Measurements from ENCODE around the gene SRRM2.

Gene SRRM2

GRCh38 chr16:2778630-2778958 is 26.2 kb downstream of the SRRM2 start:
- DNase-seq: no peak

DNA sequence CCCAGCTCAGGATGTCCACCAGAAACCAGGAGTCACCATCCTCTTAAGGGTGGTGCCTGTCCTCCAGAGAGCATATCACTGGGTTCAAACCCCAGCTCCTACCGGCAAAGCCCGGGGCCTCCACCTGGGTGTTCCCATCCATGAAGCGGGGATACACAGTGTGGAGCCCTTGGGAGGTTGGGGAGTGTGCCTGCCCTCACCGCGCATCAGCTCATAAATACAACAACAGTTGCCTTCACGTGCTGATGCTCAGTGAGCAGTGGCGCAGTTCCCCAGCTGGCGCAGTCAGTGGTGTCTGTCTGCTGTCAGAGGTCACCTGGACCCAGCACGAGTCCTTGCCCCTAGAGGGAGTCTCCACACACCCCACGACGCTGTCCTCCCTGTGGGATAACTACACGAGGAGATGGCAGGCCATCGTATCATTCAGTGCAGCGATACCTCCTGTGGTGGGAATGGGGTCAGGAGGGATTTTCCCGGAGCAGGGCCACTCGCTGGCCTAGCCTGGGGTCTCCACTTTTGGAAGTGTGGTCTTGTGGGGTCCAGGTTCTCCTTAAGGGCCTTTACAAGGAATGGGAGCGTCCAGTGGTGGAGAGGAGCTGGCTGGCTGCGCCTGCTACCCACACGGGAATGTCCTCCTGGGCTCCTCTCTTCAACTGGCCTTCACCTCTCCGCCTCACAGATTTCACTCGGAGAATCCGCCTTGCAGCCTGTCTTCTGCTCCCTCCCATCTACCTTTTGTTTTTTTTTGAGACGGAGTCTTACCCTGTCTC is 26.9 kb downstream of the SRRM2 start:
- DNase-seq: no peak

DNA sequence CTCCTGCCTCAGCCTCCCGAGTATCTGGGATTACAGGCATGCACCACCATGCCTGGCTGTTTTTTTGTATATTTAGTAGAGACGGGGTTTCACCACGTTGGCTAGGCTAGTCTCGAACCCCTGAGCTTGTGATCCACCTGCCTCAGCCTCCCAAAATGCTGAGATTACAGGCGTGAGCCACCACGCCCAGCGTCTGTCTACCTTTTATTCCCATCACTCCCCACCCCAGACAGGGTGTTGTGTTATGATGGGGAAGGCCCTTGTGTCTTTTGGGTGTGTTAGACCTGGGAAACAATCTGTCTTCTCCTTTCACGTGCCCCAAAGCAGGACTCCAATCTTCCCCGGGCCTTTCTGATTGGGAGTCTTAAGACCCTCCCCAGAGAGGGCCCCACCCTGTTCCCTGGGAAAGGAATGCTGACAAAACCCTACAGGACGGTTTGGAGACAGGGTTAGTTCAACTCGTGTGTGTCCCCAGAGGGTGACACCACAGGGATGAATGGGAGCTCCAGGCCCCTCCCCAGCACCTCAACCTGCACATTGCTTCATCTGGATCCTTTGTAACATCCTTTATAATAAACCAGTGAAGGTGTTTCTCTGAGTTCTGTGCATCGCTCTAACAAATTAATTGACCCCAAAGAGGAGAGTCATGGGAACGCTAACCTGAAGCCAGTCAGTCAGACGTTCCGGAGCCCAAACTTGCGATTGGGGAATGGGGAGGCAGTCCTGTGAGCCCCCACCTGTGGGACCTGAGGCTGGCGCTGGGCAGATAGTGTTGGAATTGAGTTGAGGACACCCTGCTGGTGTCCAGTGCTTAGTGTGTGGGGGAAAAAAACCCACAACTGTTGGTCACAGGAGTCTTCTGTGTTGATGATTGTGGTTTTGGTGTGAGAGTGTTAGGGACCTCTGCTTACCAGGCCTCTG is 27.8 kb downstream of the SRRM2 start:
- DNase-seq: no peak

DNA sequence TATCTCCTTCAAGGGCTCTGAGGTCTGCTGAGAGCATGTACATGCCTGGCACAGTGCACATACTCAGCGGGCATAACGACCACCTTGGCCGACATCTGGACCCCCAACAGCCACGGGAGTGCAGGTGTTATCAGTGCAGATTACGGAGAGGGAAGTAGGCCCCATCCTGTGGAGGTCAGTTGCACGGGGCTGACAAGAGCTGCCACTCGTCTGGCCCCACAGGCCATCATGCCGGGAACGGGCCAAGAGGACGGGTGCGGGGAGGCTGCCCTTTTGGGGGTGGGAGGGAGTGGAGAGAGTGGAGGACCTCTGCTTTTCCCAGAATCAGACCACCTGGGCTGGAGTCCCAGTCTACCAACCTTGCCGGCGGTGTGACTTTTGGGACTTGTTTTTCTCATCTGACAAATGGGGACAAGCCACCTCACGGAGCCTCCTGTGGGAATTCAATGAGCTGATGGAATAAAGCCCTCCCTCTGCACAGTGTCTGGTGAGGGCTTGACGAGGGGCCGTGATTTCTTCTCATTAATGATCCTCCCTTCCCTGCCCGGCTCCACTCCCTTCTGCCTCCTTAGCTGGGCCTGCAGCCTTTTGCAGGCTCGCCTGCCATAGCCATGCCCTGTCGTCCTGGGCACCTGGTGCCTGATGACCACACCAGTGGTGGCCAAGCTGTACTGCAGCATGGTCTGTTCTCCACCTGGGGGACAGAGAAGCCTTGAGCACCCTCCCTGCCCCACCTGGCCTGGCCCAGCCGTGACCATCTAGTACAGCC is 30.3 kb downstream of the SRRM2 start:
- DNase-seq: no peak

GRCh38 chr16:2783581-2784357 is 31.3 kb downstream of the SRRM2 start:
- DNase-seq: no peak

- DNase-seq: no peak
Observed at GRCh38 chr16:2784358-2785100, 32.1 kb downstream of the SRRM2 start.

DNA sequence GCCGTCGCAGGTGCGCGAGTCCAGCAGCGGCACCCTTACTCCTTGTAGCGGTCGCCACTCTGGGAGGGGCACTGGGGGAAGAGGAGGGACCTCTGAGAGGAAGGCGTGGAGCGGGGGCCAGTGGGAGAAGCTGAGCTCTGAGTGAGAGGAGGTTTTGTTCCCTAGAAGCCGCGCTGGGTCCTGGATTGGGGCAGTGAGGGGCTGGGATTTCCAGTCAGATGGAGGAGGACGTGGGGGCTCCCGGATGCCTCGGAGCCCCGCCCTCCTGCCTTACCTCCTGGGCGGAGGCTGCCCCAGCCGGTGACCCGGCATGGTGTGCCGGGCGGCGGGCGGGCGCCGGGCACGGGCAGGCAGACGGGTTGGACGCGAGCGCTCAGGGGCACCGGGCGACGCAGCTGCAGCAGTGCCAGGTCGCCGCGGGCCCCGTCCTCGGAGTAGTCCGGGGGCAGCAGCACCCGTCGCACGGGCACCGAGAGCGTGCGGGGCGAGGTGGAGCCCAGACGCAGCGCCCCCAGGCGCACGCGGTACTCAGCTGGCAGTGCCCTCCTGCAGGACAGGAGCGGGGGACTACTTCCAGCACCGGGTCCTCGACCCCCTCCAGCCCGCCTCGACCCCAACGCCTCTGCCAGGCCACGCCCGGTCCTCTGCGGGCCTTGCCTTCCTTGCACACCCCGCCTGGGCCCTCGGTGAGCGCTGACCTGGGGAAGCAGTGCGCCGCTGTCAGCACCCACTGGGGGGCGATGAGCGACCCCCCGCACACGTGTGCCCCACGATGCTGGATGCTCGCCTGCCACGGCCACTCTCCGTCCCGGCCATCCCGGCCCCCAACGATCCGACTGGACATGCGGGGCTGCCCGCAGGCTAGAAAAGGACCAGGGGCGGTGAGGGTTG is 32.9 kb downstream of the SRRM2 start:
- no peak for DNase-seq

- DNase-seq: no peak
Observed at GRCh38 chr16:2786061-2786825, 33.8 kb downstream of the SRRM2 start.

GRCh38 chr16:2786826-2787151 is 34.4 kb downstream of the SRRM2 start:
- no peak for DNase-seq

DNA sequence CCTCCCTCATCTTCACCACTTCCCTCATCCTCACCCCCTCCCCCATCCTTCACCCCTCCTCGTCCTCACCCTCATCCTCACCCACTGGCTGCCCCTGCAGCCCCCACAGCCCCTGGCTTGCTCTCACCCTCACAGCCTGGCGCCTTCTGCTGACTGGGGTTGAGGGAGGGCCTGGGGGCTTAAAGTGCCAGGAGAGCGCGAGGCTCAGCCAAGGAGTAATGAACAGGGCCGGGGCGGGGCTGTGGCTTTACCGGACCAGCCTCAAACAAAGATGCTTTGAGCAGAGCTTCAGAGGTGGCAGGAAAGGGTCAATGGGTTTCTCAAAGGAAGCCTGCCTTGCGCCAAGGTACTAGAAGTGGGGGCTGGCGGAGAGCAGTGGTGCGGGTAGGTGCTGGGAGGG is 35.0 kb downstream of the SRRM2 start, which contains the start of gene PRSS33:
Gene PRSS33, minus strand, starts transcription at position 155 of the 400 bp plus-strand sequence. CDS start 1,013 bp downstream, outside the sequence.
- DNase-seq: no peak

DNA sequence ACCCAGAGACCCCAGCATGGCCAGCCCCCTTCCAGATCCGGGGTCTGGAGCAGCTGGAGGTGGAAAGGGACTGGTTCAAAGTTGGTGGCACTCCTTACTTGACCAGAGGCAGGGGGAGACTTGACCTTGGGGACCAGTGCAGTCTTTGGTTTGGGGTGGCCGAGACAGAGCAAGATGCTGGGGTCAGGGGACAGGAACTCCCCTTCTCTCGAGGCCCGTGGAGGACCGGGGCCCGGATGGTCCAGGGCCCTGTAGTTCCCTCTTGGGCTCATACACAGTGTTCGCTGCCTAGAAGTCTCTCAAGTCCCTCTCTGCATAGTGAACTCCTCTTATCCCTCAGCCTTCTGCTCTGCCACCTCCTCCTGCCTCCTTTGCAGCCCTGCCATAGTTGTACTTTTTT is 35.5 kb downstream of the SRRM2 start:
- no peak for DNase-seq

DNA sequence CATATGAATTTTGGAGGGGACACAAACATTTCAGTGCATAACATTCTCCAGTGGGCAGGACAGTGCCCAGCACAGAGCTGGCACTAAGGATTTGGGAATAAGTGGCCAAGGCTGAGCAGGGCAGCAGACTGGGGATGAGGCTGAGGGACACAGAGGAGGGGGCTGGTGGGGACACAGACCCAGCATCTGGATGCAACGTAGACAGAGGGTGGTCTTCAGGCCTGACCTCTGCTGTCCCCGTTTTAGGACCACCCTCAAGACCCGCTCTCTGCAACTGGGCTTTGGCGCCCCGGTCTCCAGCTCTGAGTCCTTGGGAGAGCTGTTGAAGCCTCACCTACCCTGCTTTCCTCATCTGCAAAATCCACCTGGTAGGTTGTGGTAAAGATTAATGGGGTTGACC is 38.2 kb downstream of the SRRM2 start:
- DNase-seq: no peak

DNA sequence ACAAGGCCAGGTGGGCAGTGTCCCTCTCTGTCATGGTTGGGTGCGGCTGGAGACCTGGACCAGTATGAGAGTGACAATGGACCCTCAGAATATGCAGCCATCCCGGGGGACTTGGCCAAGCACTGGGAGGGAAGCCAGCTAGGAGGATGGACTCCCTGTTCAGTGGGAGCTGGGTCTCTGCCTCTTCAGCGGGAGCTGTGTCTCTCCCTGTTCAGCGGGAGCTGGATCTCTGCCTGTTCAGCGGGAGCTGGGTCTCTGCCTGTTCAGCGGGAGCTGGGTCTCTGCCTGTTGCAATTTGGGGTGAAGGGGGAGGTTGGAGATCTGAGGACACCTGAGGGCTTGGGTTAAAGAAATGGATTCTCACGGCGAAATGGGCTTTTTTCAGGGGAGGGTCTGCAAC is 38.7 kb downstream of the SRRM2 start:
- DNase-seq: no peak

GRCh38 chr16:2792940-2793339 is 40.5 kb downstream of the SRRM2 start:
- no peak for DNase-seq

DNA sequence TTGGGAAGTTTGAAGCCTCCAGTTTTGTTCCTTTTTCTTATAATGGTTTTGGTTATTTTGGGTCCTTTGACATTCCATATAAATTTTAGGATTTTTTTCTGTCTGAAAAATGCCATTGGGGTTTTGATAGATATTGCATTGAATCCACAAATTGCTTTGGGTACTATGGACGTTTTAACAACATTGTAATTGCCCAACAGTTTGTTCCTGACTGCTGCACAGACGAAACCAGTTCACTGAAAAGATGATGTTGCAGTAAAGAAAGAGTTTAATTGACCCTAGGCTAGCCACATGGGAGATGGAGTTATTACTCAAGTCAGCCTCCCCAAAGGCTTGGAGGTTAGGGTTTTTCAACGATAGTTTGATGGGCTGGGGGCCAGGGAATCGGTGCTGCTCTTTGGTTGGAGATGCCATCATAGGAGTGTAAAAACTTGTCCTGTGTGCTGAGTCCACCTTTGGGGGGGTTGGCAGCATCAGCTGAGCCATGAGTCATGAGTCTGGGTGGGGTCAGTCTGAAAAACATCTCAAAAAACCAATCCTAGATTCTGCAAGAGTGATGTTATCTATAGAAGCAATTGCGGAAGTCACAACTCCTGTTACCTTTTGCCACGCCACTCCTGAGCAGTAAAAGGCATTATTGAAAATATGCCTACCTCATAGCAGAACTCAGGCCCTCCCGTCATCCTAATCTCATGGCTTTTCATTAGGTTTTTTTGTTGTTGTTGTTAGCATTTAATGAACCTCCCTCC is 43.1 kb downstream of the SRRM2 start:
- no peak for DNase-seq

DNA sequence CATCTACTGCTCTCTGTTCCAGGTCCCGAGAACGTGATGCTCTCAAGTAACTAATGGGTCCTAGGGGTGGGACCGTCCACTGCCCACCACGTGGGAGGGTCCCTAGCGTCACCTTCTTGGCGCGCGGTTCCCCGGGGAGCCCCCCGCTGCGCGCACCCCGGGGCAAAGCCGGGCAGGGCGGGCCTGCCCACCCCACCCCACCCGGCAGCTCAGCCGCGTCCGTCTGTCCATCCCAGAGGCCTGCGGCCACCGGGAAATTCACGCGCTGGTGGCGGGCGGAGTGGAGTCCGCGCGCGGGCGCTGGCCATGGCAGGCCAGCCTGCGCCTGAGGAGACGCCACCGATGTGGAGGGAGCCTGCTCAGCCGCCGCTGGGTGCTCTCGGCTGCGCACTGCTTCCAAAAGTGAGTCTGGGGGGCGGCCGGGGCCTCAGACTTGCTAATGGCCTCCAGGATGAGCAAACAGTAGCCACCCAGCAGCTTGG is 46.3 kb downstream of the SRRM2 start:
- DNase-seq: no peak

- DNase-seq: no peak
Observed at GRCh38 chr16:2799205-2799858, 46.9 kb downstream of the SRRM2 start.

GRCh38 chr16:2799859-2800226 is 47.4 kb downstream of the SRRM2 start:
- no peak for DNase-seq
